ENCODE measurements around the gene ANKLE2. TPM values are rescaled to one million over a fixed set of nuclear protein-coding genes. Genes with fewer than 3 reads are reported as not detected.

ANKLE2 gene
- total and polyA plus RNA-seq, 2 of the 13 experiments (the other 11 are each of a cell fraction or from before 2014, with no cell fraction given): 35.3 to 37.1 TPM

DNA sequence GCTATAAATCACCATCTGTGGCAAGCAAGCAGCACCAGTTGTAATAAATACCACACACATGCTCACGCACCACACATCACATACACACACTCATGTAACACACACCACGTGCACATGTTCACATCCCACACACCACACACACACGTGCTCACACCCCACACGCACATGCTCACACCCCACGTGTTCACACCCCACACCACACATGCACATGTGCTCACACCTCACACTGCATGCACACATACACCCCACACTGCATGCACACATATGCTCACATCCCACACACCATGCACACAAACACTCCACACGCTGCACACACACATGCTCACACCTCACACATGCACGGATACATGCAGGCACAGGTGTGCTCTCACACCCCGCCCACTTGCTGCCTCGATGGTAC, 22.9 kb upstream of the ANKLE2 start (continued):
- TF ChIP-seq NR2C2 (CRISPR knock-in tag; IDR thresholded peaks at IDR 0.05; ENCODE audit: borderline replicate concordance): no peak
- TF ChIP-seq, protein P1, sequence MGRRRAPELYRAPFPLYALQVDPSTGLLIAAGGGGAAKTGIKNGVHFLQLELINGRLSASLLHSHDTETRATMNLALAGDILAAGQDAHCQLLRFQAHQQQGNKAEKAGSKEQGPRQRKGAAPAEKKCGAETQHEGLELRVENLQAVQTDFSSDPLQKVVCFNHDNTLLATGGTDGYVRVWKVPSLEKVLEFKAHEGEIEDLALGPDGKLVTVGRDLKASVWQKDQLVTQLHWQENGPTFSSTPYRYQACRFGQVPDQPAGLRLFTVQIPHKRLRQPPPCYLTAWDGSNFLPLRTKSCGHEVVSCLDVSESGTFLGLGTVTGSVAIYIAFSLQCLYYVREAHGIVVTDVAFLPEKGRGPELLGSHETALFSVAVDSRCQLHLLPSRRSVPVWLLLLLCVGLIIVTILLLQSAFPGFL (CRISPR knock-in tag; IDR thresholded peaks at IDR 0.05): no peak
- no peak for TF ChIP-seq ZNF83 (CRISPR knock-in tag; IDR thresholded peaks at IDR 0.05; ENCODE audit: borderline replicate concordance)
- no peak for TF ChIP-seq RBM39 (IDR thresholded peaks at IDR 0.05; ENCODE audit: low read depth, low read length, poor library complexity, severe bottlenecking)
- TF ChIP-seq JUN (CRISPR knock-in tag; IDR thresholded peaks at IDR 0.05): no peak
- TF ChIP-seq ZBTB7A (CRISPR knock-in tag; IDR thresholded peaks at IDR 0.05): no peak
- TF ChIP-seq, protein P2, sequence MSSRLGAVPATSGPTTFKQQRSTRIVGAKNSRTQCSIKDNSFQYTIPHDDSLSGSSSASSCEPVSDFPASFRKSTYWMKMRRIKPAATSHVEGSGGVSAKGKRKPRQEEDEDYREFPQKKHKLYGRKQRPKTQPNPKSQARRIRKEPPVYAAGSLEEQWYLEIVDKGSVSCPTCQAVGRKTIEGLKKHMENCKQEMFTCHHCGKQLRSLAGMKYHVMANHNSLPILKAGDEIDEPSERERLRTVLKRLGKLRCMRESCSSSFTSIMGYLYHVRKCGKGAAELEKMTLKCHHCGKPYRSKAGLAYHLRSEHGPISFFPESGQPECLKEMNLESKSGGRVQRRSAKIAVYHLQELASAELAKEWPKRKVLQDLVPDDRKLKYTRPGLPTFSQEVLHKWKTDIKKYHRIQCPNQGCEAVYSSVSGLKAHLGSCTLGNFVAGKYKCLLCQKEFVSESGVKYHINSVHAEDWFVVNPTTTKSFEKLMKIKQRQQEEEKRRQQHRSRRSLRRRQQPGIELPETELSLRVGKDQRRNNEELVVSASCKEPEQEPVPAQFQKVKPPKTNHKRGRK (CRISPR knock-in tag; IDR thresholded peaks at IDR 0.05): no peak
- TF ChIP-seq RARA (CRISPR knock-in tag; IDR thresholded peaks at IDR 0.05): no peak
- 0 out of 4 replicates have a peak, but pooled peaks of 1 of the 2 experiments have one; percentile 22 for TF ChIP-seq POLR2A (IDR thresholded peaks at IDR 0.05; ENCODE audit: insufficient read depth in 1 of 2, low read depth in 2 of 2, low read length in 2 of 2)
- TF ChIP-seq MTF2 (CRISPR knock-in tag; IDR thresholded peaks at IDR 0.05; ENCODE audit: borderline replicate concordance): no peak
- no peak for TF ChIP-seq REL (CRISPR knock-in tag; conservative IDR thresholded peaks at IDR 0.05)
- TF ChIP-seq AGO2 (optimal IDR thresholded peaks at IDR 0.05; ENCODE audit: low read depth, low read length): peak; percentile 49
- no peak for TF ChIP-seq SP4 (CRISPR knock-in tag; IDR thresholded peaks at IDR 0.05)
- TF ChIP-seq, protein P3, sequence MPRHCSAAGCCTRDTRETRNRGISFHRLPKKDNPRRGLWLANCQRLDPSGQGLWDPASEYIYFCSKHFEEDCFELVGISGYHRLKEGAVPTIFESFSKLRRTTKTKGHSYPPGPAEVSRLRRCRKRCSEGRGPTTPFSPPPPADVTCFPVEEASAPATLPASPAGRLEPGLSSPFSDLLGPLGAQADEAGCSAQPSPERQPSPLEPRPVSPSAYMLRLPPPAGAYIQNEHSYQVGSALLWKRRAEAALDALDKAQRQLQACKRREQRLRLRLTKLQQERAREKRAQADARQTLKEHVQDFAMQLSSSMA (CRISPR knock-in tag; IDR thresholded peaks at IDR 0.05): no peak
- TF ChIP-seq, protein P4, sequence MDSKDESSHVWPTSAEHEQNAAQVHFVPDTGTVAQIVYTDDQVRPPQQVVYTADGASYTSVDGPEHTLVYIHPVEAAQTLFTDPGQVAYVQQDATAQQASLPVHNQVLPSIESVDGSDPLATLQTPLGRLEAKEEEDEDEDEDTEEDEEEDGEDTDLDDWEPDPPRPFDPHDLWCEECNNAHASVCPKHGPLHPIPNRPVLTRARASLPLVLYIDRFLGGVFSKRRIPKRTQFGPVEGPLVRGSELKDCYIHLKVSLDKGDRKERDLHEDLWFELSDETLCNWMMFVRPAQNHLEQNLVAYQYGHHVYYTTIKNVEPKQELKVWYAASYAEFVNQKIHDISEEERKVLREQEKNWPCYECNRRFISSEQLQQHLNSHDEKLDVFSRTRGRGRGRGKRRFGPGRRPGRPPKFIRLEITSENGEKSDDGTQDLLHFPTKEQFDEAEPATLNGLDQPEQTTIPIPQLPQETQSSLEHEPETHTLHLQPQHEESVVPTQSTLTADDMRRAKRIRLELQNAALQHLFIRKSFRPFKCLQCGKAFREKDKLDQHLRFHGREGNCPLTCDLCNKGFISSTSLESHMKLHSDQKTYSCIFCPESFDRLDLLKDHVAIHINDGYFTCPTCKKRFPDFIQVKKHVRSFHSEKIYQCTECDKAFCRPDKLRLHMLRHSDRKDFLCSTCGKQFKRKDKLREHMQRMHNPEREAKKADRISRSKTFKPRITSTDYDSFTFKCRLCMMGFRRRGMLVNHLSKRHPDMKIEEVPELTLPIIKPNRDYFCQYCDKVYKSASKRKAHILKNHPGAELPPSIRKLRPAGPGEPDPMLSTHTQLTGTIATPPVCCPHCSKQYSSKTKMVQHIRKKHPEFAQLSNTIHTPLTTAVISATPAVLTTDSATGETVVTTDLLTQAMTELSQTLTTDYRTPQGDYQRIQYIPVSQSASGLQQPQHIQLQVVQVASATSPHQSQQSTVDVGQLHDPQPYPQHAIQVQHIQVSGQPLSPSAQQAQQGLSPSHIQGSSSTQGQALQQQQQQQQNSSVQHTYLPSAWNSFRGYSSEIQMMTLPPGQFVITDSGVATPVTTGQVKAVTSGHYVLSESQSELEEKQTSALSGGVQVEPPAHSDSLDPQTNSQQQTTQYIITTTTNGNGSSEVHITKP (CRISPR knock-in tag; IDR thresholded peaks at IDR 0.05; ENCODE audit: low read depth): no peak
- no peak for TF ChIP-seq SMARCE1 (IDR thresholded peaks at IDR 0.05; ENCODE audit: borderline replicate concordance)
- TF ChIP-seq ZNF564 (CRISPR knock-in tag; IDR thresholded peaks at IDR 0.05): no peak
- no peak for TF ChIP-seq PHF20 (CRISPR knock-in tag; IDR thresholded peaks at IDR 0.05)
- TF ChIP-seq ZC3H13 (CRISPR knock-in tag; IDR thresholded peaks at IDR 0.05): no peak
- no peak for TF ChIP-seq ELF1 (CRISPR knock-in tag; IDR thresholded peaks at IDR 0.05)
- no peak for TF ChIP-seq ZNF530 (CRISPR knock-in tag; IDR thresholded peaks at IDR 0.05; ENCODE audit: low read depth)
